GM13976 (cell line): Measurements from ENCODE around the gene MAP3K4.

Experiments used
- DNase-seq: peaks from one replicate; pipeline ENCODE4 v3.0.0; 2012; ENCODE audit warnings: low spot score
- in situ Hi-C: fragments of 300-500 bp; cut with MboI; formaldehyde crosslinking; loops from one replicate; pipeline ENCODE4 v1.12.0; 2022; ENCODE audit warnings: low sequenced_read_pairs, mixed read lengths, inconsistent platforms; ENCODE audit not compliant: unreplicated experiment
- TF ChIP-seq, protein P1 (sequence below): IDR thresholded peaks from 2 replicates; pipeline ENCODE4 v1.5.1; 2012; ENCODE audit warnings: borderline replicate concordance, mild to moderate bottlenecking; ENCODE audit not compliant: insufficient read depth; ENCODE audit errors: extremely low read depth, missing control alignments, control extremely low read depth

The MAP3K4 gene

DNA sequence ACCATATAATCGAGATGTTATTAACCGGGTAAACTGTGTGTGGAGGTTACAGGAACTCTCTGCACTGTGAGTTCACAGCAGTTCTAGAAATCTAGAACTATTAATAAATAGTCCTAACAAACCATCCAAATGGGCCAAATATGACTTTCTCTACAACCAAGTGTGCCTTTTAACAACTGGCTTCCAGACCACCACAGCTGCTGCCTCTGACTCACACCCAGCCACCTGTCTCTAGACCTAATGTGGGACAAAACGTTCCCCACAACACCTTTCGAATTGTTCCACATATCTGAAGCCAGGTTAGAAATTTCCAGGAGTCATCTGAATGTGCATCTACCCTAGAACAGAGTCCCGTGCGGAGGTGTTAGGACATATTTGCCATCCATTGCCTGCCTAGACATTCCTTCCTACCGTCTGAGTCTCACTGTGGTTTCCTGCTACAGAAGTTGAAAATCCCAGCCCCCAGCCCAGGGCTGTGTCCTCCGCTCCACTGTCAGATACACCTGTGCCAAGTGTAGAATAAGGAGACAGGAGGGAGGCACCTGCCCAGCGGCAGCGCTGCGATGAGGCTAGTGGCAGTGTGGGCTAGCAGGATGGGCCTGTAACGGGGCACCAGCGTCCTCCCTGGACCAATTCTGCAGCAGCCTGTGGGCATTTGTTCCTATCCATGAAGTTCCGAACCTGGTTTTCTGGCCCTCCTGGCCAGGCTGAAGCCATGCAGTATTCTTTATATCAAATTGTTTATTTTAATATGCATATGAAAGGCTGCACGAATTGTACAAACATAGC, 28.5 kb upstream of the MAP3K4 start:
- in situ Hi-C loops: no loop called here
- TF ChIP-seq, protein P1, sequence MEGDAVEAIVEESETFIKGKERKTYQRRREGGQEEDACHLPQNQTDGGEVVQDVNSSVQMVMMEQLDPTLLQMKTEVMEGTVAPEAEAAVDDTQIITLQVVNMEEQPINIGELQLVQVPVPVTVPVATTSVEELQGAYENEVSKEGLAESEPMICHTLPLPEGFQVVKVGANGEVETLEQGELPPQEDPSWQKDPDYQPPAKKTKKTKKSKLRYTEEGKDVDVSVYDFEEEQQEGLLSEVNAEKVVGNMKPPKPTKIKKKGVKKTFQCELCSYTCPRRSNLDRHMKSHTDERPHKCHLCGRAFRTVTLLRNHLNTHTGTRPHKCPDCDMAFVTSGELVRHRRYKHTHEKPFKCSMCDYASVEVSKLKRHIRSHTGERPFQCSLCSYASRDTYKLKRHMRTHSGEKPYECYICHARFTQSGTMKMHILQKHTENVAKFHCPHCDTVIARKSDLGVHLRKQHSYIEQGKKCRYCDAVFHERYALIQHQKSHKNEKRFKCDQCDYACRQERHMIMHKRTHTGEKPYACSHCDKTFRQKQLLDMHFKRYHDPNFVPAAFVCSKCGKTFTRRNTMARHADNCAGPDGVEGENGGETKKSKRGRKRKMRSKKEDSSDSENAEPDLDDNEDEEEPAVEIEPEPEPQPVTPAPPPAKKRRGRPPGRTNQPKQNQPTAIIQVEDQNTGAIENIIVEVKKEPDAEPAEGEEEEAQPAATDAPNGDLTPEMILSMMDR: no peak
- DNase-seq: no peak

DNA sequence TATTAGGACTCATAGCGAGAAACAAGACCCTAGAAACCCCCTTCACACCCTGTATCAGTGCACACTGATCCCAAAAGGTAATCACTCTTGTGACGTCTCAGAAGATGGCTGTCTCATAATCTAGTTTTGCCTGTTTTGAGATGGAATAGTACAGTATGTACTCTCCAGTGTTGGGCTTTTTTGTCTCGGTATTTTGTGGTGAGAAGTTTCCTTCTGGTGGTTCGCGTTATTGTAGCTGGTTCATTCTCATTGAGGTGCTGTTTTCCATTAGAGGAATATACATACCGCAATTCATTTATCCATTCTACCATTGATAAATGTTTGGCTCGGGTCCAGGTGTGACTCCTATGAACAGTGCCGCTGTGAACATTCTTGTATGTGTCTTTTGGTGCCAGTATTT, 27.9 kb upstream of the MAP3K4 start:
- TF ChIP-seq, protein P1: no peak
- in situ Hi-C loops: no loop called here
- DNase-seq: no peak

DNA sequence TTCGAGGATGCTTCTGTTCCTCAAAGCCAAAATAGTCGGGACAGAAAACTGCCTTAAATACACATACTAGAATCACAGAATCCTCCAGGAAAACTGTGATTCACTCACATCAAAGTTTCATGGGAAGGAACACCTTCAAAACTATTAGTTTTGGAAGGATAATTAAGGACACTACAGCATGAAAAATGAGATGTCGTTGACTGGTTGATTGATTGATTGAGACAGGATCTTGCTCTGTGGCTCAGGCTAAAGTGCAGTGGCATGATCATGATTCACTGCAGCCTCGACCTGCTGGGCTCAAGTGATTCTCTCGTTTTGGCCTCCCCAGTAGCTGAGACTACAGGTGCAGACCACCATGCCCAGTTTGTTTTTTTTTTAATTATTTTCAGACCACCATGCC, 25.7 kb upstream of the MAP3K4 start:
- in situ Hi-C loops: no loop called here

DNA sequence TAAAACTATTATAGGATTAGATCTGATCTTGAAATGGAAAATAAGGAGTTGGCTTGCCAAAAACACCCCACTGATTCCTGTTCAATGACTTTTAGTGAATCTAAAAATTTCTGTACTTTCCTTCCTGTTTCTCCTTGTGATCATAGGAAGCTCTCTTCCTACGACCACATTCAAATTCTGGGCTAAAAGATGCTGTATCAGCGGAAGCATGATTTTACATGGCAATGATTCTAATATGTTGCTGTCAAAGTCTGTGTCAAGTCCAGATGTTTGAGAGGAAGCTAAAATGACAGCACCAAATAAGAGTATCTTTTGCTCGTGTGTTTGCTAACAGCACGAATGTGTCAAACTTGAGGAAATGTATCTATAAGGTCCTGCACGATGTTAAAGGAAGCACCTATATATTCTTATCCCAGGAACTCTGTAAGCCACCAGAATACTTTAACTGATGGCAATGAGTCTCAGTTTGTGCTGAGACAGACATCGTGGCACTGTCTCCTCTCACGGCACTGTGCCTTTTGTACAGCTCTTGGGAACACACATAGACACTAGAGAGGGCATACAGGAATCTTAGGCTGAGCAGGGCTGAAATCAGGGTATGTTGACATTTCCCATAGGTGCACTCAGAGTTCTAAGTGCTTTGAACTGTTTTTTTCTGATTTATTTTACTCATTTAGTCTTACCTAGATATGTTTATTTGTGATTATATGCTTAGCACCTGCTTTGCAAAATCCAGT, 24.9 kb upstream of the MAP3K4 start:
- in situ Hi-C loops: no loop called here
- TF ChIP-seq, protein P1: no peak
- DNase-seq: no peak

More for the DNA sequence above, 25.7 kb upstream of the MAP3K4 start:
- DNase-seq: no peak
- TF ChIP-seq, protein P1: no peak

DNA sequence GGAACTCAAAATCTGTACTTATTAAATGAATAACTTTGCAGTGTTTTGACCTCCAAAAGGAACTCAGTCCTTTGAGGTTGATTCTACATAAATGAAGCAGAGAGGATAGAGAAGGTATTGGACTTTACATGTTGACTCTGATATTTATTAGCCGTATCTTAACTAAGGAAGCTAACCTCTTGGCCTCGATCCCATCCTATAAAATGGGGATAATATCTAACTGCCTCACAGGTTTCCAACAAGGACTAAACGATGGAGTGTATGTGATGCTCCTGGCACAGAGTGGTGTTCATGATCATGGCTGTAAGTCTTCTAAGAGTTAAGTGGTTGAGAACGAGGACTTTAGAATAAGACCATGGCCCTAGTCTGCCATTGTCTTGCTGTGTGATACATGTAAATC, 24.2 kb upstream of the MAP3K4 start:
- TF ChIP-seq, protein P1: no peak
- no peak for DNase-seq
- in situ Hi-C loops: no loop called here

DNA sequence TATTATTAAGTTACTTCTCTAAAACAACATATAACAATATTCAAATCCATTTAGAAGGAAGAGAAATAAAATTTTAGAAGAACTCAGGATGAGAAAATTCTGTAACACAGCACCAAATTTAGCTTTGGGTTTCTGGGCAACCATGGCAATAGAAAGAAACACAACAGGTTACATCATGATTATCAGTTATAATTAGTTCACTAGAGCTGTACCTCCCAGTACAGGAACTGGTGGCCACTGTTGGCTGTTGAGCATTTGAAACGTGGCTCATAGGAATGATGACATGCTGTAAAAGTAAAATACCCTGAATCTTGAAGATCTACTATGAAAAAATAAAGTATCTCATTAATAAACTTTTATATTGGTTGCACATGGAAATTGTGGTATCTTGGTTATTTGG, 23.7 kb upstream of the MAP3K4 start:
- DNase-seq: no peak
- in situ Hi-C loops: no loop called here
- TF ChIP-seq, protein P1: no peak
